K562 (cell line): ENCODE data around the gene ITGAV.

Source experiments
- ATF1 ChIP-seq, 2 experiments: fragments of 450-650 bp in 1 of 2; IDR thresholded peaks; 2 replicates each; pipeline ENCODE4 v1.6.1; 2016; ENCODE audit warnings: missing compliant biosample characterization in 1 of 2, missing genetic modification characterization in 1 of 2
- CTCF ChIP-seq, 3 experiments: IDR thresholded peaks in 2 of 3; conservative IDR thresholded peaks in 1 of 3; 2 replicates each; pipeline ENCODE4 v1.5.1; 2011 to 2012; ENCODE audit warnings: low read length in 3 of 3, mild to moderate bottlenecking in 3 of 3, control low read depth in 2 of 3, improper control_type of control experiment in 1 of 3, inconsistent platforms in 1 of 3, low read depth in 1 of 3, mixed read lengths in 1 of 3, moderate library complexity in 1 of 3; ENCODE audit not compliant: insufficient read depth in 2 of 3
- FOXA1 ChIP-seq: fragments of 450-650 bp; IDR thresholded peaks from 2 replicates; pipeline ENCODE4 v1.6.1; 2016; ENCODE audit warnings: mild to moderate bottlenecking, borderline replicate concordance
- KDM1A ChIP-seq, 2 experiments: fragments of 450-650 bp; IDR thresholded peaks; 2 replicates each; pipeline ENCODE4 v1.6.1; 2016; ENCODE audit warnings: mild to moderate bottlenecking in 2 of 2
- MYBL2 ChIP-seq, 2 experiments: fragments of 450-650 bp in 1 of 2; sonication (generic) in 1 of 2; formaldehyde crosslinking in 1 of 2; IDR thresholded peaks; 2 replicates each; pipeline versions ENCODE4 v1.6.1 to v1.8.1; 2017 to 2022; ENCODE audit warnings: borderline replicate concordance in 1 of 2, inconsistent platforms in 1 of 2, low read depth in 1 of 2, mild to moderate bottlenecking in 1 of 2, missing genetic modification reagents in 1 of 2, moderate library complexity in 1 of 2
- TAF1 ChIP-seq: IDR thresholded peaks from 2 replicates; pipeline ENCODE4 v1.6.1; 2011; ENCODE audit warnings: mild to moderate bottlenecking, low read length, moderate library complexity; ENCODE audit not compliant: insufficient read depth, control insufficient read depth, severe bottlenecking; ENCODE audit errors: extremely low read depth
- ZBTB40 ChIP-seq, 2 experiments: fragments of 450-650 bp in 1 of 2; sonication (generic) in 1 of 2; formaldehyde crosslinking in 1 of 2; IDR thresholded peaks; 2 replicates each; pipeline versions ENCODE4 v1.7.1 to v1.9.0; 2016 to 2022; ENCODE audit warnings: inconsistent platforms in 1 of 2, mild to moderate bottlenecking in 1 of 2, missing genetic modification reagents in 1 of 2
- ZBTB7A ChIP-seq: IDR thresholded peaks from 2 replicates; pipeline ENCODE4 v1.6.1; 2011; ENCODE audit warnings: low read depth, mild to moderate bottlenecking, low read length, moderate library complexity, borderline replicate concordance; ENCODE audit not compliant: control insufficient read depth
- ZNF41 ChIP-seq: fragments of 250-450 bp; sonication (Bioruptor Pico); conservative IDR thresholded peaks from 2 replicates; pipeline ENCODE4 v1.4.0; 2020; ENCODE audit warnings: mild to moderate bottlenecking
- ZNF766 ChIP-seq: fragments of 200-800 bp; sonication (Bioruptor generic); conservative IDR thresholded peaks from 2 replicates; pipeline ENCODE4 v1.6.1; 2016; ENCODE audit warnings: missing genetic modification characterization, missing compliant biosample characterization
- TF ChIP-seq, protein P1 (sequence below): fragments of 450-650 bp; formaldehyde crosslinking; IDR thresholded peaks from 2 replicates; pipeline ENCODE4 v1.4.0; 2020; ENCODE audit warnings: mild to moderate bottlenecking, mixed read lengths
- TF ChIP-seq, protein P2 (sequence below): fragments of 450-650 bp; formaldehyde crosslinking; IDR thresholded peaks from 2 replicates; pipeline ENCODE4 v1.4.0; 2022; ENCODE audit warnings: missing genetic modification characterization

DNA sequence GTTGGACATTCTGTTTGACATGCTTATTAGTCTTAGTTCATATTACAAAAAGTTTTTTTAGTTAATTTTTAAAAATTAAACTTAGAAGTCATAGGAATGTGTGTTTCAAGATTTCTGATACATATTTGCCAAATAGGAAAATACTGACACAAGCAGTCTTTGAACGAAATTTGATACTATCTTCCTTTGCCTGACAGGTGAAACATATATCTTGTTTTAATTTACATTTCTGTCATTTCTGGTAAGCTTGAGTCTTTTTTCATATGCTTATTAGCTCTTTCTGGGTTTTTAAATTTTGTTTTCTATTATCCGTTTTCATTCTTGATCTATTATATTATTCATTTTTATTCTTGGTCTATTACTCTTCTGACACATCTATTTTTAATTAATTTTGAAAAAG is 24.5 kb downstream of the ITGAV start:
- TF ChIP-seq ZBTB7A (no peak), ZNF41 (no peak), CTCF (IDR thresholded peaks at IDR 0.05 in 2 of 3, conservative IDR thresholded peaks at IDR 0.05 in 1 of 3; ENCODE audit: insufficient read depth in 2 of 3, low read depth in 1 of 3, low read length in 3 of 3) (no peak), FOXA1 (no peak), ZBTB40 (IDR thresholded peaks at IDR 0.05) (no peak), ZBTB40 (CRISPR knock-in tag; IDR thresholded peaks at IDR 0.05) (no peak), MYBL2 (IDR thresholded peaks at IDR 0.05; ENCODE audit: low read depth) (no peak), MYBL2 (CRISPR knock-in tag; IDR thresholded peaks at IDR 0.05; ENCODE audit: borderline replicate concordance) (no peak), ATF1 (CRISPR knock-in tag; IDR thresholded peaks at IDR 0.05) (no peak), ATF1 (tag; IDR thresholded peaks at IDR 0.05) (no peak), KDM1A (IDR thresholded peaks at IDR 0.05) (no peak), TAF1 (no peak), ZNF766 (no peak)
- TF ChIP-seq, protein P1, sequence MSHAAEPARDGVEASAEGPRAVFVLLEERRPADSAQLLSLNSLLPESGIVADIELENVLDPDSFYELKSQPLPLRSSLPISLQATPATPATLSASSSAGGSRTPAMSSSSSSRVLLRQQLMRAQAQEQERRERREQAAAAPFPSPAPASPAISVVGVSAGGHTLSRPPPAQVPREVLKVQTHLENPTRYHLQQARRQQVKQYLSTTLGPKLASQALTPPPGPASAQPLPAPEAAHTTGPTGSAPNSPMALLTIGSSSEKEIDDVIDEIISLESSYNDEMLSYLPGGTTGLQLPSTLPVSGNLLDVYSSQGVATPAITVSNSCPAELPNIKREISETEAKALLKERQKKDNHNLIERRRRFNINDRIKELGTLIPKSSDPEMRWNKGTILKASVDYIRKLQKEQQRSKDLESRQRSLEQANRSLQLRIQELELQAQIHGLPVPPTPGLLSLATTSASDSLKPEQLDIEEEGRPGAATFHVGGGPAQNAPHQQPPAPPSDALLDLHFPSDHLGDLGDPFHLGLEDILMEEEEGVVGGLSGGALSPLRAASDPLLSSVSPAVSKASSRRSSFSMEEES, result no peak
- TF ChIP-seq, protein P2, sequence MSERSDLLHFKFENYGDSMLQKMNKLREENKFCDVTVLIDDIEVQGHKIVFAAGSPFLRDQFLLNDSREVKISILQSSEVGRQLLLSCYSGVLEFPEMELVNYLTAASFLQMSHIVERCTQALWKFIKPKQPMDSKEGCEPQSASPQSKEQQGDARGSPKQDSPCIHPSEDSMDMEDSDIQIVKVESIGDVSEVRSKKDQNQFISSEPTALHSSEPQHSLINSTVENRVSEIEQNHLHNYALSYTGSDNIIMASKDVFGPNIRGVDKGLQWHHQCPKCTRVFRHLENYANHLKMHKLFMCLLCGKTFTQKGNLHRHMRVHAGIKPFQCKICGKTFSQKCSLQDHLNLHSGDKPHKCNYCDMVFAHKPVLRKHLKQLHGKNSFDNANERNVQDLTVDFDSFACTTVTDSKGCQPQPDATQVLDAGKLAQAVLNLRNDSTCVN (CRISPR knock-in tag), result no peak
